Lung (tissue), 12 donors: ENCODE results near the gene CCDC178. TPM values are rescaled to one million over a fixed set of nuclear protein-coding genes. Genes with fewer than 3 reads are reported as not detected.

ENCODE experiments used
- ATAC-seq: fragments of 200-7000 bp; cut with Tn5 transposase; one replicate; pipeline ENCODE4 v1.9.1; 2020; ENCODE audit warnings: moderate number of reproducible peaks; ENCODE audit not compliant: insufficient read depth, low FRiP score
- DNase-seq, 3 donors: peaks; one replicate each; pipeline ENCODE4 v3.0.0-alpha.2; 2013 to 2017
- H3K27ac ChIP-seq, 2 donors: one replicate each; pipeline ENCODE4 v1.5.1; 2013; ENCODE audit warnings: mild to moderate bottlenecking in 2 of 2, moderate library complexity in 2 of 2, control low read depth in 1 of 2, inconsistent platforms in 1 of 2, low read depth in 1 of 2, low read length in 1 of 2
- H3K27me3 ChIP-seq, 3 donors: one replicate each; pipeline ENCODE4 v1.5.1; 2013; ENCODE audit warnings: low read length in 2 of 3; ENCODE audit not compliant: control insufficient read depth in 3 of 3, insufficient read depth in 3 of 3
- H3K36me3 ChIP-seq, 4 donors: one replicate each; pipeline ENCODE4 v1.5.1; 2013; ENCODE audit warnings: low read length in 4 of 4, mild to moderate bottlenecking in 1 of 4, moderate library complexity in 1 of 4; ENCODE audit not compliant: control insufficient read depth in 4 of 4, insufficient read depth in 4 of 4
- H3K4me1 ChIP-seq, 5 donors: one replicate each; pipeline ENCODE4 v1.5.1; 2013; ENCODE audit warnings: low read length in 5 of 5, mild to moderate bottlenecking in 2 of 5, moderate library complexity in 1 of 5; ENCODE audit not compliant: control insufficient read depth in 5 of 5, insufficient read depth in 5 of 5
- H3K4me3 ChIP-seq: one replicate; pipeline ENCODE4 v1.5.1; 2013; ENCODE audit warnings: mild to moderate bottlenecking, control low read depth, moderate library complexity
- H3K9ac ChIP-seq, 2 donors: one replicate each; pipeline ENCODE4 v1.5.1; 2013; ENCODE audit warnings: low read length in 2 of 2, control low read depth in 1 of 2; ENCODE audit not compliant: insufficient read depth in 1 of 2
- H3K9me3 ChIP-seq, 4 donors: one replicate each; pipeline ENCODE4 v1.5.1; 2013; ENCODE audit warnings: low read length in 3 of 4, mild to moderate bottlenecking in 1 of 4, moderate library complexity in 1 of 4; ENCODE audit not compliant: control insufficient read depth in 4 of 4, insufficient read depth in 3 of 4
- CTCF ChIP-seq: IDR thresholded peaks from 2 replicates; pipeline ENCODE4 v1.5.1; 2012; ENCODE audit warnings: mild to moderate bottlenecking; ENCODE audit errors: control extremely low read depth, extremely low read depth
- WGBS, 2 donors: extraction: QIAGEN DNeasy Blood & Tissue Kit; methylation state at CpG; one replicate each; pipeline ENCODE4 v1.1.7; 2013; 5-methylcytosine and 5-hydroxymethylcytosine counted together
- polyA plus RNA-seq, 2 donors: library from polyadenylated mRNA; stranded (reverse); fragments of 200-250 nt; gene quantifications; one replicate each; pipeline ENCODE4 v1.2.1, GENCODE V29; 2013
- total RNA-seq, 2 donors: library from RNA; depleted of rRNA in 1 of 2; stranded (reverse); fragments of >200 nt in 1 of 2; gene quantifications; one replicate each; pipeline ENCODE4 v1.2.1, GENCODE V29; 2014 to 2021
- donor health status: control.
- donor health status: control.
- donor health status: Bipolar disorder and iron deficiency.
- donor health status: healthy.
- donor health status: DM: yes; HTN: yes; CAD: no.

The CCDC178 gene
- total and polyA plus RNA-seq, 4 donors: 0.08 to 1.1 (median 0.77) TPM

DNA sequence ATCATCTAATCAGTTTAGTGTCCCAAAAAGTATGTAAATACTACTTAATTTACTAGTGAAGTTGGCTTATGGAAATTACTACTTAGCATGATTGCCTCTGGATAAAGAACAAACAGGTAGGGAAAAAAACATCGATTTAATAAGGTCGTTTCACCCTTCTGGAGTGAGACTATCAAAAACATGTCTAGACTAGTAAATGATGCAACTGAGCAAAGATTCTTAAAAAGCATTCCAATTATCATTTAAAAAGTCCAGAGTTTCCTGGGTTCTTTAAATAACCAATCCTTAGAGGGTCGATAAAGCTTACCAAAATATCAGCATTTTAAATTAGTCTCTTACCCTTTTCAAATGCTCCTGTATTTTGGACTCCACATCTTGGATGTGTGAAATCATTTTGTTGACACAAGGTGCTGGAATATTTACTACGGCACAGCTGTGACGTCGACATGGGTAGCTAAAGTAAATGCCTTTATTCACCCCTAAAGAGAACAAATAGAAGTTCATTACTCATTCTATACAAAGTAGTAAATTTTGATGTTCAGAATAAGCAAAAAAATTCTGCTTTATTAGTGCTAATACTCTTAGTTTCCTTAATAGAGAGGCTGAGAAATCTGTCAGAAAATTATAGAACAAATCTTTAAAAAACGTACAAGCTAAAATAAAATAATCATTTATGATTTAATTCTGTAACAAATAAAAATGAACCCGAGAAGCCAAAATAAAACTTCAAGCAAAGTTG, 70.6 kb downstream of the CCDC178 start:
- Histone ChIP-seq H3K4me3 (no peak overlapping the region), H3K9me3 (no peaks in the 10 kb centered on the region), H3K9ac (no peak overlapping the region), H3K36me3 (no peaks in the 10 kb centered on the region), H3K4me1 (peaks cover 0 to 4% (median 0%) of the 10 kb centered on the region in 5 donors), H3K27me3 (no peaks in the 10 kb centered on the region), H3K27ac (no peak overlapping the region)
- DNase-seq: no peak
- 71 to 83% methylated on average over 8 of the region's 8 CpGs for WGBS, 2 donors
- no peak for ATAC-seq
- no peak for TF ChIP-seq CTCF

GRCh38 chr18:33356735-33357134, 83.8 kb downstream of the CCDC178 start:
- ATAC-seq: no peak
- no peak overlapping the region for H3K27ac ChIP-seq
- no peak for DNase-seq
- no peaks in the 10 kb centered on the region for H3K4me1 ChIP-seq
- H3K36me3 ChIP-seq: no peaks in the 10 kb centered on the region
- no peaks in the 10 kb centered on the region for H3K27me3 ChIP-seq
- WGBS, 2 donors: 79 to 80% methylated on average over 1 of the region's 1 CpG
- no peak overlapping the region for H3K9ac ChIP-seq
- no peak for TF ChIP-seq CTCF
- H3K4me3 ChIP-seq: no peak overlapping the region
- no peaks in the 10 kb centered on the region for H3K9me3 ChIP-seq

DNA sequence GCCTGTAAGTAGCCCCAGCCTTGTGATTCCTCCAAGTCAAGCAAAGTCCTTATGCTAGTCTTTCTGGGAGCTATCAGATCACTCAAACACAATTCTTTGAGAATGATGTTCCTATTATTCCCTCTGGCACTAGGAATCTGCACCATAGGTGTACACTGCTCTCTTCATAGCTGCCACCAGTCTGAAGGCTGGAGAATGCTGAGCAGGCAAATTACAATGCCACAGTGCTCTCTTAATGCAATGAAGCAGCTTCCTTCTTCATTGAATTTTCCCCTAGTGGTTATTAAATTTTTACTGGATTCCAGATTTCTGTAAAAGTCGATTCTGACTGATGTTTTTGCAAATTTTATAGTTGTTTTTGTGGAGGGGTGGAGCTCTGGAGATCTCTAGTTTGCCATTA, 84.8 kb downstream of the CCDC178 start:
- WGBS, 2 donors: 72% methylated on average over 1 of the region's 1 CpG
- TF ChIP-seq CTCF: no peak
- H3K27ac ChIP-seq: no peak overlapping the region
- no peak for DNase-seq
- H3K4me3 ChIP-seq: no peak overlapping the region
- H3K27me3 ChIP-seq: no peaks in the 10 kb centered on the region
- no peak overlapping the region for H3K9ac ChIP-seq
- ATAC-seq: no peak
- no peaks in the 10 kb centered on the region for H3K4me1 ChIP-seq
- H3K36me3 ChIP-seq: no peaks in the 10 kb centered on the region
- H3K9me3 ChIP-seq: no peaks in the 10 kb centered on the region

- no peak overlapping the region for H3K27ac ChIP-seq
- no peaks in the 10 kb centered on the region for H3K4me1 ChIP-seq
- no peak overlapping the region for H3K9ac ChIP-seq
- ATAC-seq: no peak
- H3K9me3 ChIP-seq: no peaks in the 10 kb centered on the region
- DNase-seq: no peak
- WGBS, 2 donors: 54 to 81% methylated on average over 1 of the region's 1 CpG
- no peaks in the 10 kb centered on the region for H3K36me3 ChIP-seq
- no peaks in the 10 kb centered on the region for H3K27me3 ChIP-seq
- no peak for TF ChIP-seq CTCF
- H3K4me3 ChIP-seq: no peak overlapping the region
Measured at GRCh38 chr18:33355263-33355662, 85.3 kb downstream of the CCDC178 start.
